ENCODE measurements around the gene AFAP1L2.

The AFAP1L2 gene

GRCh38 chr10:114300036-114300645 is 104.2 kb downstream of the AFAP1L2 start:
- TF ChIP-seq, protein P1, sequence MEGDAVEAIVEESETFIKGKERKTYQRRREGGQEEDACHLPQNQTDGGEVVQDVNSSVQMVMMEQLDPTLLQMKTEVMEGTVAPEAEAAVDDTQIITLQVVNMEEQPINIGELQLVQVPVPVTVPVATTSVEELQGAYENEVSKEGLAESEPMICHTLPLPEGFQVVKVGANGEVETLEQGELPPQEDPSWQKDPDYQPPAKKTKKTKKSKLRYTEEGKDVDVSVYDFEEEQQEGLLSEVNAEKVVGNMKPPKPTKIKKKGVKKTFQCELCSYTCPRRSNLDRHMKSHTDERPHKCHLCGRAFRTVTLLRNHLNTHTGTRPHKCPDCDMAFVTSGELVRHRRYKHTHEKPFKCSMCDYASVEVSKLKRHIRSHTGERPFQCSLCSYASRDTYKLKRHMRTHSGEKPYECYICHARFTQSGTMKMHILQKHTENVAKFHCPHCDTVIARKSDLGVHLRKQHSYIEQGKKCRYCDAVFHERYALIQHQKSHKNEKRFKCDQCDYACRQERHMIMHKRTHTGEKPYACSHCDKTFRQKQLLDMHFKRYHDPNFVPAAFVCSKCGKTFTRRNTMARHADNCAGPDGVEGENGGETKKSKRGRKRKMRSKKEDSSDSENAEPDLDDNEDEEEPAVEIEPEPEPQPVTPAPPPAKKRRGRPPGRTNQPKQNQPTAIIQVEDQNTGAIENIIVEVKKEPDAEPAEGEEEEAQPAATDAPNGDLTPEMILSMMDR (conservative IDR thresholded peaks at IDR 0.05; ENCODE audit: low read length), result no peak
- no peak for DNase-seq (ENCODE audit: low read depth)

DNA sequence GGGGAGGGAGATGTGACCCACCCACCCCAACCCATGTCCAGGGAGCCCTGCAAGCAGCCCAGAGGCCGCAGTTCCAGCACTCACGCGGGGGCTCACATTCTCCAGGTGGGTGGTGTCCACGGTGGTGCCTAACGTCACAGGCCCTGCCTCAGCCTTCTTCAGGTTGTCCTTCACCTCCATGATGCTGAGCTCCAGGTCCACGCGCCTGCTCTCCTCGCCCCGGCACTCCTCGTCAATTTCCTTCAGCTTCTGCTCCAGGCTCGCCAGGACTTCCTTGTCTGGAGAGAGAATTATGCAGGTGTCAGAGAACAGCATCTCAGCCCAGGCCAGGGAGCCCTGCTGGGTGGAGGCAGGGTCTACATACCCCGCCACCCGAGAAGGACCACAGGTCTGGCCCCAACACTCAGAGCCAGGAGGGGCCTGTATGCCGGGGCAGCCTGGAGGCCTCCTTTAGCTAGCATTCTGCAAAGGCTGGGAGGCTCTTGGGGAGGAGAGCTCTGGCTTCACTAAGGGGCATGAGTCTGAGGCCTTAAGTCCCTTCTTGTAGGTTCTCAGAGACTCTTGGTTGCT is 107.1 kb downstream of the AFAP1L2 start:
- DNase-seq (ENCODE audit: low read depth), result no peak
- TF ChIP-seq, protein P1 (conservative IDR thresholded peaks at IDR 0.05; ENCODE audit: low read length), result no peak
- H3K4me3 ChIP-seq (ENCODE audit: low read length), result no peak overlapping the region

More at GRCh38 chr10:114300036-114300645, 104.2 kb downstream of the AFAP1L2 start:
- no peak overlapping the region for H3K4me3 ChIP-seq (ENCODE audit: low read length)

DNA sequence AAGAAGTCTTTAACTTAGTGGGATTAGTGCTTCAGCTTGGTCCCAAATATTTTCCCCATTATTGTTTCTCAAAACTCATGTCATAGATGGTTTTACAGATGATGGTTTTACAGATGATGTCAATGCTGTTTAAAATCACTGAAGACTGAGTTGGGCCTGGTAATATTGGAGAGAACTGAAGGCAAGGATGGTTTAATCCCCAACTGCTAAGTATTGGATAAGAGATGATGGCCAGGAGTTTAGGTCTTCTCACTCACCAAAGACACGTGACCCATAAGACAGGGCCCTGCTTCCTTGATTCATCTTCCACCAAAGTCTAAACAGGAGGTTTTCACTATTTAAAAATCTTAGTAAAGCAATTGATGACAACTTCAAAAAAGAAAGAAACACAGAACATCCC is 108.9 kb downstream of the AFAP1L2 start:
- no peak for DNase-seq (ENCODE audit: low read depth)
- TF ChIP-seq, protein P1 (conservative IDR thresholded peaks at IDR 0.05; ENCODE audit: low read length), result no peak
- no peak overlapping the region for H3K4me3 ChIP-seq (ENCODE audit: low read length)

DNA sequence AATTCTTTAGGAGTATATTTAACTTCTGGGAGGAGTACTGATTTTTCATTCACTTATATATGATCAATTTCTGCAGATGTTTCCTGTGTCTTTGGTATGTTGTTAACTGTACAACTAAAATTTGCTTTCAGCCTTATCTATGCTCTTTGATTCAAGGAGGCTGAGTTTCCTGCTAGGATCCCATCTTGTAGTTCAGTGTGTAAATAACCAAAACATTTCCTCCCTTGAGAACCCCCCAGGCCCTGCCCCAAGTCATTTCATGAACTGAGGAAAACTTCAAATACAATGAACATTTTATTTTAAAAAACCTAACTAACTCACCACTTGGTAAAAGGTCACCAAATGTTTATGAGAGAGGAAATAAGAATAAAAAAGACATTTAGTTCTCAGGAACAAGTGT is 109.8 kb downstream of the AFAP1L2 start:
- no peak for DNase-seq (ENCODE audit: low read depth)
- no peak overlapping the region for H3K4me3 ChIP-seq (ENCODE audit: low read length)
- TF ChIP-seq, protein P1 (conservative IDR thresholded peaks at IDR 0.05; ENCODE audit: low read length), result no peak

- H3K4me3 ChIP-seq (ENCODE audit: low read length), result no peak overlapping the region
- DNase-seq (ENCODE audit: low read depth), result no peak
- TF ChIP-seq, protein P1 (conservative IDR thresholded peaks at IDR 0.05; ENCODE audit: low read length), result no peak
These were observed 111.2 kb downstream of the AFAP1L2 start for GRCh38 chr10:114293075-114293474.

- H3K4me3 ChIP-seq (ENCODE audit: low read length), result no peak overlapping the region
- TF ChIP-seq, protein P1 (conservative IDR thresholded peaks at IDR 0.05; ENCODE audit: low read length), result no peak
- no peak for DNase-seq (ENCODE audit: low read depth)
These were observed 112.8 kb downstream of the AFAP1L2 start for GRCh38 chr10:114291516-114291915.

- TF ChIP-seq, protein P1 (conservative IDR thresholded peaks at IDR 0.05; ENCODE audit: low read length), result no peak
- DNase-seq (ENCODE audit: low read depth), result no peak
- no peak overlapping the region for H3K4me3 ChIP-seq (ENCODE audit: low read length)
These were observed 113.2 kb downstream of the AFAP1L2 start for GRCh38 chr10:114291076-114291475.

All from AG10803 (cell line).